Mononuclear cell (primary cell): ENCODE data around the gene GARIN6. TPM values are rescaled to one million over a fixed set of nuclear protein-coding genes. Genes with fewer than 3 reads are reported as not detected.
"Not testable (repeated sequence)": the region's sequence is repeated elsewhere in the genome, so short reads cannot be mapped to it uniquely, and the experiment has no call there.

Experiments used
- H3K27me3 ChIP-seq: 2 replicates; pipeline ENCODE4 v1.6.0; 2011; ENCODE audit warnings: low read length, control low read depth; ENCODE audit not compliant: insufficient read depth
- H3K4me1 ChIP-seq: 2 replicates; pipeline ENCODE4 v1.5.1; 2011; ENCODE audit warnings: mild to moderate bottlenecking, low read length, control low read depth; ENCODE audit not compliant: insufficient read depth
- H3K4me3 ChIP-seq: 2 replicates; pipeline ENCODE4 v1.5.1; 2011; ENCODE audit warnings: mild to moderate bottlenecking, low read length, moderate library complexity
- H3K9me3 ChIP-seq: 2 replicates; pipeline ENCODE4 v1.5.1; 2011; ENCODE audit warnings: low read depth, mild to moderate bottlenecking, control low read depth, low read length
- total RNA-seq: library from RNA; depleted of rRNA; stranded (reverse); fragments of >200 nt; gene quantifications from one replicate; pipeline ENCODE4 v1.2.3, GENCODE V29; 2012

Gene GARIN6
- total RNA-seq: not detected

DNA sequence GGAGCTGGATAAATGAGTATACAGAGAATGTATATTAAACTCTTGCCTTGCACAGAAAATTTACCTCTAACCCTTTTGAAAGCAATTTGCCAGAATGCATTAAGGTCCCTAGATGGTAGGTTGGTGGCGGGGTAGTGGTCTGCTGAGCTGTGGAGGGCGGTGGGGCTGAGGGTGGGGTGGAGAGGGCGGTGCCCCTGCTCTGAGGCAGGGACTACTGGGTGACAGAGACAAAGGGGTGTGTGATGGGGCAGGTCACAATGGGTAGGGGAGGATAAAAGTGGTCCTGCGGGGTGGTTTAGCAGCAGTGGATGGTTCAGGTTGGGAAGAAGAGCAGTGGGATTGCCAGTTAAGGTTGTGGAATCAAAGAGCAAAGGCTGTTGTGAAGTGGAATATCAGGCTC is at the start of gene GARIN6:
Gene GARIN6 (plus strand): TSS at position 301 of the 400 bp plus-strand sequence. CDS start 422 bp downstream, outside the sequence.
- no peak within 1 kb of the TSS for H3K4me3 ChIP-seq
- no peaks in the 10 kb centered on the region for H3K27me3 ChIP-seq
- no peaks in the 10 kb centered on the region for H3K4me1 ChIP-seq
- H3K9me3 ChIP-seq: no peaks in the 10 kb centered on the region

DNA sequence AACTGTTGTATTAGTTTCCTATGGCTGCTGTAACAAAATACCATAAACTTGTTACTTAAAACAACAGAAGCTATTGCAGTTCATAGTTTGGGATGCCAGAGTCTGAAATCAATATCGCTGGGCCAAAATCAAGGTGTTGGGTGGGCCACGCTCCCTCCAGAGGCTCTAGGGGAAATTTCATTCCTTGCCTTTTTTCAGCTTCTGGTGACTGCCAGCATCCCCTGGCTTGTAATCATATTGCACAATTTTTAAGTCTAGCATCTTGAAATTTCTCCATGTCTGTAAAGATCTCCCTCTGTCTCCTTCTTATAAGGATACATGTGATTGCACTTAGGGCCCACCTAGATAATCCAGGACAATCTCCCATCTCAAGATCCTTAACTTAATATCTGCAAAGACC is 48.8 kb upstream of the GARIN6 start:
- no peaks in the 10 kb centered on the region for H3K9me3 ChIP-seq
- no peak overlapping the region for H3K4me3 ChIP-seq
- no peaks in the 10 kb centered on the region for H3K4me1 ChIP-seq
- no peaks in the 10 kb centered on the region for H3K27me3 ChIP-seq

DNA sequence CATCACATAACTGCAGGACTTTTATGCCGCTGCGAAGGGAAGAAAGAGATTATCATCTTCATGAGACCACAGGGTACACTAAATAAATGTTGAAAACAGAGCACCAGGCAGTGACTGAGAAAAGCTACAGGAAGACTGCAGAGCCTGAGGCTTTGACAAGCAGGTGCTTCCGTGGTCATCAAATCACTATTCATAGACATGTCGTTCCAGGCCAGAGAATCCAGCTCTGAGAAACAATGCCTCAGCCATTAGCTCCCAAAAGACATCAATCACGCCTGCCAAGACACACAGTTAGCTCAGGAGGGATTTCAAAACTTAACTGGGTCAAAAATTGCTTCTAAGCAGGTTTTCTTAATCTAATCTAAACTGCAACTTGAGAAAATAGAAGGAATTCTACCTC is 47.2 kb upstream of the GARIN6 start:
- H3K27me3 ChIP-seq: no peaks in the 10 kb centered on the region
- H3K9me3 ChIP-seq: no peaks in the 10 kb centered on the region
- no peaks in the 10 kb centered on the region for H3K4me1 ChIP-seq
- H3K4me3 ChIP-seq: no peak overlapping the region

DNA sequence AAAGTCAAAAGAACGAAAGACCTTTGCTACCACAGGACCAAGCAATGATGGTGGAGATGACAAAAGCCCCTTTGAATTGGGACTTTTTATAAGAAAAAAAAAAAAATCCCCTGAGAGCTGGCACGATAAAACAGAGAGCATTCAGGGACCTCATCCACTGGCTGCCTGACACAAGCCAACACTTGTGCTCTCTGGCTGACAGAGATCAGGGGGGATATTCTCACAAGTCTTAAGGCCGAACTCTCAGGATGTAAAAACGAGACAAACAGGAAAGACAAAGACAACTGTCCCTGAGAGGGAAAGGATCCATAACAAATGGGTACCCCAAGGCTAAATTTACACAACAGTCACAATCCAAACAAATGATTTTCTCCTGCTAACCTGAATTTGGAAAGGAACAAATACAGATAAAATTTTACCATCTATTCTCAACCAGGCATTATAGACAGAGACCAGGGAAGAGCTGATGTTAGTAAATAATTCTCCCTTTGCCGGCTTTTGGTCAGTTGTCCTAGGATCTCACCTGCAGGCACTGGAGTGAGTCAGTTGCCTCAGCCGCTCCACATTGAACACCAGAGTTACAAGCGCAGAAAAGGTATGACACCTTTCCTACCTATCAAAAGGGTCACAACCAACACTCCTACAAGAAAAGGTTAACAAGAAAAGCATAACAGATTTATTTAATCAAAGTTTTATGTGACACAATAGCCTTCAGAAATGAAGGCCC is 37.9 kb upstream of the GARIN6 start:
- Histone ChIP-seq H3K4me1 (no peaks in the 10 kb centered on the region), H3K9me3 (no peaks in the 10 kb centered on the region), H3K4me3 (no peak overlapping the region), H3K27me3 (no peaks in the 10 kb centered on the region)

DNA sequence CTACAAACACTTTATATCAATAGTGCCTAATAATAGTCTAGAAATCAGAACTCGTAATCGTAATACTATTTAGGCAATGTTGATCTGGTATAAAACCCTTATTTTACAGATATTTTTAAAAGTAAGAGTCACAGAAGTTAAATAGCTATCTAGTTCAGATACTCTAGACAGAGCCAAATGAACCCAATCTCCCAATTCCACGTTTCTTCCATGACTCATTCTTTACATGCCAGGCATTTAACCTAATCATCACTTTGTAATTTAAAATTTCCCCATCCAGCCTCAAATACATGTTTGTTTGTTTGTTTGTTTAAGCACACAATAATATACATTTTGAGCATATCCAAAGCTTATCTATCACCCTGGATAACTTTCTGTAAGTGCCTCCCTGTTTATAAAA is 36.4 kb upstream of the GARIN6 start:
- Histone ChIP-seq H3K9me3 (no peaks in the 10 kb centered on the region), H3K4me3 (no peak overlapping the region), H3K4me1 (no peaks in the 10 kb centered on the region), H3K27me3 (no peaks in the 10 kb centered on the region)

DNA sequence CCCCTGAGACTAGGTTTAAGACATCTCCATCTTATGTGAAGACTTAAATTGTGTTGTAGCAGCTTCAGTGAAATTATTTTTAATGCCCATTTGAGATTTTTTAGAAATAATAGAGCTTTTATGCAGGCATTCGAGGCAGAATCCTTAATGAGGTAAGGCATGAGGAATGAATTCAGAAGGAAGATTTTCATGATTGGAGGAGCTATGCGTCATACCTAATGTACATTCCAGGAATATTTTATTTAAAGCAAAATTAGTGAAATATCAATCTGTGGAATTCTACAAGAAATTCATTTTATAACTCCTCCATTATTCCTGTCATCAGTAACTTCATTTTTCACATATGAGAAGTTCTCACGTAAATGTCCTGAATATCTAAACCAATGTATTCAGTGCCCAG is 36.0 kb upstream of the GARIN6 start:
- H3K9me3 ChIP-seq: no peaks in the 10 kb centered on the region
- no peak overlapping the region for H3K4me3 ChIP-seq
- no peaks in the 10 kb centered on the region for H3K4me1 ChIP-seq
- no peaks in the 10 kb centered on the region for H3K27me3 ChIP-seq

DNA sequence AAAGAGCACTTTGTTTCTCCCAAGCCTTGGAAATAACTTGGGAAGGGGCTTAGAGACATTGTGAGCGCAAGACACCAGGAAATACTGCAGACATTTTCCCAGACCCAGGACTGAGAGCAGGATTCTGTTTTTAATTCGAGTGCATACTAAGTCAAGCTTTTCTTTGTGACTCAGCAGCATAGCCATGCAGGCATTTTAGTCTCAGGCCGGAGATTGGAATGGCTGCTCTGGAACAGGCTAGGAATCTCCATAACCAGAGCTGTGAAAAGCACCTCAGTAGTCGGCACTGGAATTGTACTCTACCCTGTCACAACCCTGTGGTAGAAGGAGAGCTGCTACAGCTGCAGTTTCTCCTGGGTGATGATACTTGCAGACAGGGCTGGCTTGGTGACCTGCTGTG is 28.9 kb upstream of the GARIN6 start:
- Histone ChIP-seq H3K4me1 (no peaks in the 10 kb centered on the region), H3K4me3 (no peak overlapping the region), H3K27me3 (no peaks in the 10 kb centered on the region), H3K9me3 (no peaks in the 10 kb centered on the region)

DNA sequence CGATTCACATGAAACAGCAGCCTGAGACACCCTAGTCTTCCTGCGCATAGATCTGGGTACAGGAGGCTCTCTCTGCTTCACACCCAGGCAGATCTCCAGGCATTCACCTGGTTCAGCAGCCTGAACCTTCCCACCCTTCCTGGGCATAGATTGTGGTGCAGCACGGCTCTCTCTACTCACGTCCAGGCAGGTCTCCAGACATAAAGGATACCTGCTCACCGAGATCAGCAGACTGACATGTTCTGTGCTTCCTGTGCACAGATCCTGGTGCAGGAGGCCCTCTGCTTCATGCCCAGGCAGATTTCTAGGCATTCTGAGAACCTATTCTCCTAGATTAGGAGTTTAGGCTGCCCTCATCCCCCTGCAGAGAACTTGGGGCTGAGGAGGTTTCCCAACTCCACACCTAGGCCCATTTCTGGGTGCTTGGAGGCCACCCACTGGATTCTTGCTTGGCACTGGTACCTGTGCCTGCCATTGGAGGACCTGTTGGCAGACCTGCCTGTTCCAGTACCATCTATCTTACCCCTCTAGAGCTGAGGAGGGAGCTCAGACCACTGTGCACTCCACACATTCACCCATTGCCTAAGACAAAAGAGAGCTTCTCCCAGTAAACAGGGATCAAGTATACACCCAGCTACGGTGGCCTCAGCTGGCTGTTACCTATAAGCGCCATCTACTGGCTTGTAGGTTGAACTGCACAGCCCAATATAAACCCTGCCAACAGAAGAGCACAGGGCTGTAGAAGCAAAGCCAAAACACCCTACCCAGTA is 28.0 kb upstream of the GARIN6 start:
- Histone ChIP-seq H3K9me3 (no peaks in the 10 kb centered on the region), H3K4me1 (no peaks in the 10 kb centered on the region), H3K27me3 (no peaks in the 10 kb centered on the region), H3K4me3 (no peak overlapping the region)

DNA sequence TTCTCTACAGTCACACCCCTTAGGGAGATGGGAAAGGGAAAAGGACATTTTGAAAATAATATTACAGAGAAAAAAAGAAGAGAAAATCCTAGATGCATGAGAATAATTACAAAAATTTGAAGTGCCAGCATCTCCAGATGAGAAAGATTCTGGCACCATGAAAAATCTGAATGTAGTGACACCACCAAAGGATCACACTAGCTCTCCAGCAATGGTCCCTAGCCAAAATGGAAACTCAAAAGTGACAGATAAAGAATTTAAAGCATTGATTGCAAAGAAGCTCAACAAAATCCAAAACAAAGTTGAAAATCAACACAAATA is 27.4 kb upstream of the GARIN6 start:
- Histone ChIP-seq H3K4me3 (no peak overlapping the region), H3K9me3 (no peaks in the 10 kb centered on the region), H3K4me1 (no peaks in the 10 kb centered on the region), H3K27me3 (no peaks in the 10 kb centered on the region)

DNA sequence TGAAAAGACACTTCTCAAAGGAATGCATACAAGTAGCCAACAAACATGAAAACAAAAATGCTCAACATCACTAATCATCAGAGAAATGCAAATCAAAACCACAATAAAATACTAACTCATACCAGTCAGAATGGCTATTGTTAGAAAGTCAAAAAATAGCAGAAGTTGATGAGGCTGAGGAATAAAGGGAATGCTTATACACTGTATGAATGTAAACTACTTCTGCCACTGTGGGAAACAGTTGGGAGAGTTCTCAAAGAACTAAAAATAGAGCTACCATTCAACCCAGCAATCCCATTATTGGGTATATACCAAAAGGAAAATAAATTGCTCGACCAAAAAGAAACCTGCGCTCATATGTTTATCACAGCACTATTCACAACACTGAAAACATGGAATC is 23.0 kb upstream of the GARIN6 start:
- not testable (repeated sequence) for H3K4me1 ChIP-seq, H3K9me3 ChIP-seq, H3K4me3 ChIP-seq, H3K27me3 ChIP-seq

DNA sequence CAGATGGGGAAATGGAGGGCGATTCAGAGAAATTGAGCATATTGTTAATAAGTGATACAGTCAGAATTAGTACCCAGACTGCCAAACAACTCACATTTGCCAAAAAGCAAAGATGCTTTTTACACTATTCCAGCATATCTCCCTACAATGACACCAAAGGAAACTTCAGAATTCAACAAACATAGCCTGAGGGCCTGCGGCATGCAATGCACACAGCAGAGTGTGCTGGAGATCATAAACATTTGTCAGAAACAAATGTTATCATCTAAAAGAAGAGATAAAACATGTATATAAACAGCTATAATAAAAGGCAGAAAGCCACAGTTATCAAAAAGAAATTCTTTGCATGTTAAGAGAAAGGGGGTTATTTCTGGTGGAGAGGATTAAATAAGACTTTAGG is 20.1 kb upstream of the GARIN6 start:
- no peaks in the 10 kb centered on the region for H3K27me3 ChIP-seq
- no peak overlapping the region for H3K4me3 ChIP-seq
- no peaks in the 10 kb centered on the region for H3K4me1 ChIP-seq
- H3K9me3 ChIP-seq: no peaks in the 10 kb centered on the region

DNA sequence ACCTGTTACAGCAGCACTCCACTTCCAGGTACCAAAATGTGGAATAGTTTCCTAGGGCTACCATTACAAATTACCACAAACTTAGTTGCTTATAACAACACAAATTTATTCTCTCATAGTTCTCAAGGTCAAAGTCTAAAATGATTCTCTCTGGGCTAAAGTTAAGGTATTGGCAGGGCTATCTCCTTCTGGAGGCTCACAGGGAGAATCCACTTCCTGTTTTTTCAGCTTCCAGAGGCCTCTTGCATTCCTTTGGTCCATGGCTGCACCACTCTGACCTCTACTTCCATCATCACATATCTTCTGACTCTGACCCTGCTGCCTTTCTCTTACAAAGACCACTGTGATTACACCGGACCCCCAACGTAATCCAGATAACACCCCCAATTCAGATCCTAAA is 2.9 kb upstream of the GARIN6 start:
- Histone ChIP-seq H3K4me3 (no peak overlapping the region), H3K4me1 (no peaks in the 10 kb centered on the region), H3K27me3 (no peaks in the 10 kb centered on the region), H3K9me3 (no peaks in the 10 kb centered on the region)

DNA sequence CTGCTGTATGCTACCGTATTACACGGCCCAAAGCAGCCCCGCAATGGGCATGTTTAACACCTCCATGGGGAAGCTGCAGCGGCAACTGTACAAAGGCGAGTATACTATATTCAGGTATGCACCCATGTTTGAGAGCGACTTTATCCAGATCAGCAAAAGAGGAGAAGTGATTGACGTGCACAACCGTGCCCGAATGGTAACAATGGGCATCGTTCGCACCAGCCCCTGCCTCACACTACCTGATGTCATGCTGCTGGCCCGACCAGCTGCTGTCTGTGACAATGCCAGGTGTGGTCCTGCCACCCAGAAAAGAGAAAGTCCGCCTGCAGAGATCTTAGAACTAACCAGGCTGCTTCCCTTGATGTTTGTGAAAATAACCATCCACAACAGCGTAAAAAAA is 630 bp downstream of the GARIN6 start:
- no peak overlapping the region for H3K4me3 ChIP-seq
- no peaks in the 10 kb centered on the region for H3K4me1 ChIP-seq
- no peaks in the 10 kb centered on the region for H3K9me3 ChIP-seq
- no peaks in the 10 kb centered on the region for H3K27me3 ChIP-seq

DNA sequence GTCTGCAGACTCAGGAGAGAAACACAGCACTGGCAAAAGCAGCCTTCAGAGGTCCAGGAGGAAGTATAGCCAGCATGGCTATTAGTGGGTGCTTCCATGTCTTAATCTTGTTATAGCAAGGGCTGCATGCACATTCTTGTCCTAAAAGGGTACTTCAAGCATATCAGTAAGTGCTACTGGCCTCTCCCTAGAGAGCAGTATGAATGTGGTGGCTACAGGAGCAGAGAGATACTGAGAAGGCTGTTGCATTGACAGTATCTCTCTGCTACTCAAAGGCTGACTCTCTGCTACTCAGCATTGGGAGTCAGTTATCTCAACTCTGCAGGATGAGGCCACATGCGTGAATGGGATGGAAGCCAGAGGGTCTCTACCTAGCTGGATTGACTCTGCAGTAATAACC is 2.0 kb downstream of the GARIN6 start:
- Histone ChIP-seq H3K27me3 (no peaks in the 10 kb centered on the region), H3K9me3 (no peaks in the 10 kb centered on the region), H3K4me1 (no peaks in the 10 kb centered on the region), H3K4me3 (no peak overlapping the region)

DNA sequence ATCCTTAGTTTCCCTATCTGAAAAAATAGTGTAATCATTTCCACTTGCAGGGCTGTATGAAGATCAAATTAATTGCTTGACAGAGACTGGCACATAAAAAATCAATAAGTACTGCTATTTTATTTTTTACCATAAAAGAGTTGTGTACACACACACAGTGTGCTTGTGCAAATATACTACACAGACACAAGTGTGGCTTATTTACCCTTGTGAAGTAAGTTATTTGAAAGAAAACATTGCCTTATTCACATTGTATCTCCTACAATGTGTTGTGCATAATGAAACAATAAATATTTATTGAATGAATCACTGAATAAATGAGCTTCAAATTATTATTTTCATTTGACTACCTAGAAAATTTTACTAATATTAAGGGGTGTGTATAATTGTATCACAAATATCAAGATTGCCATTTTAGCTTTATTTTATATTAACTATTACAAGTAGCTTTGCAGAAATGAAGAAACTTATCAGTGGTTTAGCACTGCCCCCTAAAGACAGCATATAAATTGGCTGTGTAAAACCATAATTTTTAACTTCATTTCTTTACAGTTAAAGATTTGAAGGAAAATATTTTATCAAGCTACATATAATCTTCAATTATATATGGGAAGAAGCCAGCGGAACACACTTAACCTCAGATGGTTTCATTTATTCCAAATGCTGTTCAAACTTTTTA is 11.3 kb downstream of the GARIN6 start:
- Histone ChIP-seq H3K4me3 (no peak overlapping the region), H3K27me3 (no peaks in the 10 kb centered on the region), H3K4me1 (no peaks in the 10 kb centered on the region), H3K9me3 (no peaks in the 10 kb centered on the region)
